ENCODE data around the gene SUN2. TPM values are rescaled to one million over a fixed set of nuclear protein-coding genes. Genes with fewer than 3 reads are reported as not detected.

The SUN2 gene
- total RNA-seq, 1 experiment from 2014 or later, result 66.3 TPM

DNA sequence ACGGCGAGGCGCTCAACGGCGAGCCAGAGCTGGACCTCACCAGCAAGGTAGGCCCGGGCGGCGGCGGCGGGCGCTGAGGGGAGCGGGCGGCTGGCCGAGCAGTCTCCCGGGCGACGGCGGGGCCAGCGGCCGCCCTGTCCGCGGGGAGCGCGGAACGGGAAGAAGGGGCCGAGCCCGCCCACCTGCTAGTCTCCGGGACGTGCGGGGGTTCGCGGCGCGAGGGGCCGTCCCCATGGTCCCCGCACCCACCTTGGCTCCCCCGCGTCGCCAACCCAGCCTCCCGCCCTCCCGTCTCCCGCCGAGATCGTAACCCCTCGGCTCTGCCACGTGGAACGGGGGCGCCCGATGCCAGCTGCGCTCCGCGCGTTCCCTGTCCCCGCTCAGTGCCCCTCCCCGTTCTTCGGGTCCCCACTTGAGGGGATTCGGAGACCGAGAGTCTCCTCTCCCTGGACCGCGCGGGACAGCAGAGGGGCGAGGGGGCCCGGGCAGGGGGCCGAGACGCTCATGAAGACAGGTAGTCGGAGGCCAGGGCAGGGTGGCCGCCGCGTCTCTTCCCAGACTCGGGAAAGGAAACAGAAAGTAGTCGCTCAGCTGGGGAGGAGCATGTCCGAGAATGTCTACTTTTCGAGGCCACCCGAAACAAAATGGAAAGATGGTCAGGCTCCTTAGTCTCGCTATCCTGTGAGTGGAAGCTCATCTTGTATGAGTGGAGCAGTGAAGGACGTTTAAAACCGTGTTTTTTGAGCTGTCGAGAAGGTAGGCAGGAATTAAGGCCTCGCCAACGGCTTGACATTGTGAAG is 49.5 kb downstream of the SUN2 start:
- no peaks in the 10 kb centered on the region for H3K27me3 Mint-ChIP-seq (ENCODE audit: unreplicated experiment)
- H3K4me3 Mint-ChIP-seq (ENCODE audit: low read depth, unreplicated experiment), result peak overlapping the region; percentile 90
- intact Hi-C loops (cut with micrococcal nuclease; ENCODE audit: unreplicated experiment), result loop anchor here (5.0 kb wide), 1 partner anchor 46 kb away; no protein-coding TSS in a partner anchor
- TF ChIP-seq, protein P1, sequence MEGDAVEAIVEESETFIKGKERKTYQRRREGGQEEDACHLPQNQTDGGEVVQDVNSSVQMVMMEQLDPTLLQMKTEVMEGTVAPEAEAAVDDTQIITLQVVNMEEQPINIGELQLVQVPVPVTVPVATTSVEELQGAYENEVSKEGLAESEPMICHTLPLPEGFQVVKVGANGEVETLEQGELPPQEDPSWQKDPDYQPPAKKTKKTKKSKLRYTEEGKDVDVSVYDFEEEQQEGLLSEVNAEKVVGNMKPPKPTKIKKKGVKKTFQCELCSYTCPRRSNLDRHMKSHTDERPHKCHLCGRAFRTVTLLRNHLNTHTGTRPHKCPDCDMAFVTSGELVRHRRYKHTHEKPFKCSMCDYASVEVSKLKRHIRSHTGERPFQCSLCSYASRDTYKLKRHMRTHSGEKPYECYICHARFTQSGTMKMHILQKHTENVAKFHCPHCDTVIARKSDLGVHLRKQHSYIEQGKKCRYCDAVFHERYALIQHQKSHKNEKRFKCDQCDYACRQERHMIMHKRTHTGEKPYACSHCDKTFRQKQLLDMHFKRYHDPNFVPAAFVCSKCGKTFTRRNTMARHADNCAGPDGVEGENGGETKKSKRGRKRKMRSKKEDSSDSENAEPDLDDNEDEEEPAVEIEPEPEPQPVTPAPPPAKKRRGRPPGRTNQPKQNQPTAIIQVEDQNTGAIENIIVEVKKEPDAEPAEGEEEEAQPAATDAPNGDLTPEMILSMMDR (IDR thresholded peaks at IDR 0.05; ENCODE audit: unreplicated experiment), result no peak
- no TSS peak for BruUV-seq (replicated peaks)
- peaks cover 44% of the 10 kb centered on the region for H3K4me1 Mint-ChIP-seq (ENCODE audit: low read depth, unreplicated experiment)
- CTCF ChIA-PET, result interaction anchor here (0.9 to 1.6 kb wide), 3 partner anchors 10 to 25 kb away, joined by 3 to 7 read pairs (median 7); partner anchors contain the start of gene TOMM22
- peak; percentile 31 for DNase-seq
- H3K9me3 Mint-ChIP-seq (ENCODE audit: low read depth, unreplicated experiment), result no peaks in the 10 kb centered on the region
- peak overlapping the region; percentile 92 for H3K27ac Mint-ChIP-seq (ENCODE audit: unreplicated experiment)
- peaks cover 54% of the 10 kb centered on the region for H3K36me3 Mint-ChIP-seq (ENCODE audit: insufficient read depth, unreplicated experiment)

DNA sequence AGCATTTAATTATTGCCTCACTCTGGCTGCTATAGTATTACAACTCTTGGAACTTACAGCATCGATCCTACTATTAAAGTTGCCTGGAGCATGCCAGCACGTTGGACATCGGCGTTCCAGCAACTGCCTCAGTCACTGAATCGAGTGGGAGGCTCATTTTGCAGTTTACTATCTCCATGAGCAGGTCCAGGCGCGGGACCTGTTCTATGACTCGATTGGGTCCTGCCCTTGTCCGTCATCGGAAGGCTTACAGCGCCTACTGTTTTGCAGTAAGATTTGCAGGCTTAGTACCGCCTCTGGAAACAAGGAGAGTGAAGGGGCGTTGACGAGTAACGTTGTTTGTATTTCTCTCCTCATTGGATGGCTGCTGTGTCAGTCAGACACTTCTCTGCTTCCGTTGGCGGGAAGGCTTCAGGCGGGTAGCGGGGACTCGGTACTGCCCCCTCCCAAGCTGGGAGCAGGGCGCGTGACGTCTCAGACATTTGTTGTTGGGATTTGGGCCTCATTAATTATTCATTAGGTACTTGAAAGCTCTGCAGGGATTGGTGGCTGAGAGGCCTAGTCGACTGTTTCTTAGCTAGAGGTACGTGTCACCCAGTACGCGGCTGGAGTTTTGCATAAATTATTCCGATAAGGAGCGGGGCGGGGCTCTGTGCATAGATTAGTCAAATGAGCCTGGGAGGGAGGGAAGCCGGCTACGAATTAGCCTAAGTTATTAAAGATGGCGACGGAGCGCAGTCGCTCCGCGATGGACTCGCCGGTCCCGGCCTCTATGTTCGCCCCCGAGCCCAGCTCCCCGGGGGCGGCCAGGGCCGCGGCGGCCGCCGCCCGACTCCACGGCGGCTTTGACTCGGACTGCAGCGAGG is 50.3 kb downstream of the SUN2 start, which contains the start of gene GTPBP1:
TSS of gene GTPBP1 (plus strand) at position 710 of the 866 bp plus-strand sequence. CDS start at position 722, 12 bp downstream.
- H3K36me3 Mint-ChIP-seq (ENCODE audit: insufficient read depth, unreplicated experiment), result peaks cover 56% of the 10 kb centered on the region
- DNase-seq, result peak; percentile 97
- peak within 1 kb of the TSS; percentile 92 for H3K27ac Mint-ChIP-seq (ENCODE audit: unreplicated experiment)
- no peaks in the 10 kb centered on the region for H3K9me3 Mint-ChIP-seq (ENCODE audit: low read depth, unreplicated experiment)
- TF ChIP-seq, protein P1 (IDR thresholded peaks at IDR 0.05; ENCODE audit: unreplicated experiment), result no peak
- H3K4me1 Mint-ChIP-seq (ENCODE audit: low read depth, unreplicated experiment), result peaks cover 37% of the 10 kb centered on the region
- H3K4me3 Mint-ChIP-seq (ENCODE audit: low read depth, unreplicated experiment), result peak within 1 kb of the TSS; percentile 90
- intact Hi-C loops (cut with micrococcal nuclease; ENCODE audit: unreplicated experiment), result loop anchor here (5.0 kb wide), 1 partner anchor 47 kb away; no protein-coding TSS in a partner anchor
- CTCF ChIA-PET, result interaction anchor here (0.9 to 1.6 kb wide), 3 partner anchors 9 to 24 kb away, joined by 3 to 7 read pairs (median 7); partner anchors contain the start of gene TOMM22
- no peaks in the 10 kb centered on the region for H3K27me3 Mint-ChIP-seq (ENCODE audit: unreplicated experiment)
- no TSS peak for BruUV-seq (replicated peaks)

DNA sequence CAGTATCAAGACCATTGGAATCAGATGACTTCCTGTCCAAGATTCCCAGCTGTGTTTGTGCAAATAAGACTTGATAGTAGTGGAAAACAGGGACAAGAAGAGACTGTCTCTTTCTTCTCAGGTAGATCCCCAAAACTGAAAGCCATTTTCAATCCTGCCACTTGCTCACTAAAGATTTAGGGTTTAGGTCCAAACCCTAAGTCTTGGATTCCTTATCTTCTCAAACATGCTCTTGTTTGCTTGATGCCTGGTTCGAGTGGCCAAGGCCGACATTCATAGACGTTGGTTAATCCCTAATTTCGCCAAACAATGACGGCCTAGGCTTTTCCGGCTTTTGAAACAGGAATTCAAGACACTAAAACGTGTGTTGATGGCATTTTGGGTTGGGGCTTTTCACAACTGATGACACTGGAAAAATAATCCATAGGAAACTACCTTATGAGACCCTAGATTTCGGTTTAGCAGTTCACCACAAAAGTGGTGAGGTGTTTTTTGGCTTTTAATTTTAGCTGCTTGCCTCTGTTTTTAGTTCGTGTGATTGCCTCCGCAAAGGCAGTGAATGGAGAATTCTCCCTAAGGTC is 51.1 kb downstream of the SUN2 start:
- DNase-seq, result no peak

More for the DNA sequence above, 51.1 kb downstream of the SUN2 start:
- BruUV-seq (replicated peaks), result no TSS peak
- H3K4me3 Mint-ChIP-seq (ENCODE audit: low read depth, unreplicated experiment), result peak overlapping the region; percentile 90
- intact Hi-C loops (cut with micrococcal nuclease; ENCODE audit: unreplicated experiment), result loop anchor here (5.0 kb wide), 1 partner anchor 48 kb away; no protein-coding TSS in a partner anchor
- peaks cover 33% of the 10 kb centered on the region for H3K4me1 Mint-ChIP-seq (ENCODE audit: low read depth, unreplicated experiment)
- peak overlapping the region; percentile 92 for H3K27ac Mint-ChIP-seq (ENCODE audit: unreplicated experiment)
- peaks cover 63% of the 10 kb centered on the region for H3K36me3 Mint-ChIP-seq (ENCODE audit: insufficient read depth, unreplicated experiment)
- no peaks in the 10 kb centered on the region for H3K27me3 Mint-ChIP-seq (ENCODE audit: unreplicated experiment)
- TF ChIP-seq, protein P1 (IDR thresholded peaks at IDR 0.05; ENCODE audit: unreplicated experiment), result no peak
- H3K9me3 Mint-ChIP-seq (ENCODE audit: low read depth, unreplicated experiment), result no peaks in the 10 kb centered on the region
- CTCF ChIA-PET, result interaction anchor here (1.6 kb wide), 1 partner anchor 8 kb away, joined by 7 read pairs; no protein-coding TSS in a partner anchor

Measured in Calu3 (cell line).